Measurements from ENCODE around the gene LRPAP1.

LRPAP1 gene

DNA sequence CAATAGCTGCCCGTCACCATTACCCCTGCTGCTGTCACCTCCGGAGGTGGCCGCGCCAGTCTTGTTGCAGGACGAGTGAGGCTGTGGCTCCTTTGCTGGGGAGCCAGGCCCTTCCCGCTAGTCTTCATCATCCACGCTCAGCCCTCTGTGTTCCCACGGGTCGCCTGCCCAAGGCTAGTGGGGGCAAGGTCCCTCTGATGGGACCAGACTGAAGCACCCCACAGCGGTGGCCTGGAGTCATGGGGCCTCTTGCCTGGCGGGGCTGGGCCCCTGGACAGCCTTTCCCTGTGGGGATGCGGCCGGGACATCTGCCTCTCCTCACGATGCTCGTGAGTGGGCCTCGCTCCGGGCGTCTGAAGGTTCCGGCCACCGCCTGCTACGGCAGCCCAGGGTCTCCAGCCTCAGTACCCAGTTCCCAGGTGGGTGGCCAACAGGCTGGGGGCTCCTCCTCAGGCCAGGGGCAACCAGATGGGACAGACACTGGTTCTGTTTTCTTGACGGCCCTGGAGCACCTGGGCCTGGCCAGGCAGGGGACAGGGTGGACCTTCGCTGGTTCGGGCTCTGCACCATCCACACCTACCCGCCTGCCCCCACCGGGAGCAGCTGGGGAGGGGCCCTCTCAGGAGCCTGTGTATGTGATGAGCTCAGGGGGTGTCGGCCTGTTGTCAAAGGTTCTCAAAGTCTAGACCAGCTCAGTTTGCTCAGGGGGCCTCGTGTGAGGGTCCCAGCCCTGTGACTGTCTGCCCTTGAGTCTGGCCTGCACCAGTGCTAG is 36.8 kb downstream of the LRPAP1 start (continued):
- TF ChIP-seq ZNF8 (CRISPR knock-in tag; IDR thresholded peaks at IDR 0.05) = no peak
- TF ChIP-seq, protein P1, sequence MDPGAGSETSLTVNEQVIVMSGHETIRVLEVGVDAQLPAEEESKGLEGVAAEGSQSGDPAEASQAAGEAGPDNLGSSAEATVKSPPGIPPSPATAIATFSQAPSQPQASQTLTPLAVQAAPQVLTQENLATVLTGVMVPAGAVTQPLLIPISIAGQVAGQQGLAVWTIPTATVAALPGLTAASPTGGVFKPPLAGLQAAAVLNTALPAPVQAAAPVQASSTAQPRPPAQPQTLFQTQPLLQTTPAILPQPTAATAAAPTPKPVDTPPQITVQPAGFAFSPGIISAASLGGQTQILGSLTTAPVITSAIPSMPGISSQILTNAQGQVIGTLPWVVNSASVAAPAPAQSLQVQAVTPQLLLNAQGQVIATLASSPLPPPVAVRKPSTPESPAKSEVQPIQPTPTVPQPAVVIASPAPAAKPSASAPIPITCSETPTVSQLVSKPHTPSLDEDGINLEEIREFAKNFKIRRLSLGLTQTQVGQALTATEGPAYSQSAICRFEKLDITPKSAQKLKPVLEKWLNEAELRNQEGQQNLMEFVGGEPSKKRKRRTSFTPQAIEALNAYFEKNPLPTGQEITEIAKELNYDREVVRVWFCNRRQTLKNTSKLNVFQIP (CRISPR knock-in tag; IDR thresholded peaks at IDR 0.05; ENCODE audit: borderline replicate concordance, low read depth) = no peak
- no peak for TF ChIP-seq ZC3H10 (CRISPR knock-in tag; IDR thresholded peaks at IDR 0.05)
- no peak for TF ChIP-seq ZFP30 (CRISPR knock-in tag; IDR thresholded peaks at IDR 0.05)
- TF ChIP-seq, protein P2, sequence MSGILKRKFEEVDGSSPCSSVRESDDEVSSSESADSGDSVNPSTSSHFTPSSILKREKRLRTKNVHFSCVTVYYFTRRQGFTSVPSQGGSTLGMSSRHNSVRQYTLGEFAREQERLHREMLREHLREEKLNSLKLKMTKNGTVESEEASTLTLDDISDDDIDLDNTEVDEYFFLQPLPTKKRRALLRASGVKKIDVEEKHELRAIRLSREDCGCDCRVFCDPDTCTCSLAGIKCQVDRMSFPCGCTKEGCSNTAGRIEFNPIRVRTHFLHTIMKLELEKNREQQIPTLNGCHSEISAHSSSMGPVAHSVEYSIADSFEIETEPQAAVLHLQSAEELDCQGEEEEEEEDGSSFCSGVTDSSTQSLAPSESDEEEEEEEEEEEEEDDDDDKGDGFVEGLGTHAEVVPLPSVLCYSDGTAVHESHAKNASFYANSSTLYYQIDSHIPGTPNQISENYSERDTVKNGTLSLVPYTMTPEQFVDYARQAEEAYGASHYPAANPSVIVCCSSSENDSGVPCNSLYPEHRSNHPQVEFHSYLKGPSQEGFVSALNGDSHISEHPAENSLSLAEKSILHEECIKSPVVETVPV (CRISPR knock-in tag; IDR thresholded peaks at IDR 0.05) = no peak

DNA sequence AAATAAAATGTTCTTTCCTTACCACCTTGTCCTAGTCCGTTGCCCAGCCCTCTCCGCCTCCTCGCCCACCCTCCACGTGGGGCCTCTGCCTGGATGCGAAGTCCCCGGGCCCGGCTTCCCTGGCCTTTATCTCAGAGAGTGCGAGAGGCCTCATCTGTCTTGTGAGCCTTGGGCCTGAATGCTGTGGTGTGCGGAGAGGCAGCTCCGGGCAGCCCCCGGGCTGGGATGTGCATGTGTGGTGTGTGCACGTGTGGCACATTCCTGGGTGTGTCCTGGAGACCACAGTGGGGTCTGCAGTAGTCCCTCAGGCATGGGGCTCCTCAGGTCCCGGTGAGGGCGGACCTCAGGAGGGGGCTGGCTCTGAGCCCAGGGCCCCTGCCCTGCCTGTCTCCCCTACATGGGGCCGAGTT is 37.8 kb downstream of the LRPAP1 start:
- ATAC-seq = no peak; the same call in 2 of the 3 replicates
- TF ChIP-seq ZFP3 (CRISPR knock-in tag; IDR thresholded peaks at IDR 0.05) = no peak
- TF ChIP-seq BACH2 (CRISPR knock-in tag; IDR thresholded peaks at IDR 0.05; ENCODE audit: borderline replicate concordance) = no peak
- TF ChIP-seq PPARA (CRISPR knock-in tag; IDR thresholded peaks at IDR 0.05; ENCODE audit: borderline replicate concordance) = no peak
- TF ChIP-seq GLIS3 (CRISPR knock-in tag; IDR thresholded peaks at IDR 0.05) = no peak
- TF ChIP-seq RARB (CRISPR knock-in tag; IDR thresholded peaks at IDR 0.05) = no peak
- no peak for TF ChIP-seq TSHZ2 (CRISPR knock-in tag; IDR thresholded peaks at IDR 0.05)
- TF ChIP-seq CSDC2 (CRISPR knock-in tag; IDR thresholded peaks at IDR 0.05) = no peak

DNA sequence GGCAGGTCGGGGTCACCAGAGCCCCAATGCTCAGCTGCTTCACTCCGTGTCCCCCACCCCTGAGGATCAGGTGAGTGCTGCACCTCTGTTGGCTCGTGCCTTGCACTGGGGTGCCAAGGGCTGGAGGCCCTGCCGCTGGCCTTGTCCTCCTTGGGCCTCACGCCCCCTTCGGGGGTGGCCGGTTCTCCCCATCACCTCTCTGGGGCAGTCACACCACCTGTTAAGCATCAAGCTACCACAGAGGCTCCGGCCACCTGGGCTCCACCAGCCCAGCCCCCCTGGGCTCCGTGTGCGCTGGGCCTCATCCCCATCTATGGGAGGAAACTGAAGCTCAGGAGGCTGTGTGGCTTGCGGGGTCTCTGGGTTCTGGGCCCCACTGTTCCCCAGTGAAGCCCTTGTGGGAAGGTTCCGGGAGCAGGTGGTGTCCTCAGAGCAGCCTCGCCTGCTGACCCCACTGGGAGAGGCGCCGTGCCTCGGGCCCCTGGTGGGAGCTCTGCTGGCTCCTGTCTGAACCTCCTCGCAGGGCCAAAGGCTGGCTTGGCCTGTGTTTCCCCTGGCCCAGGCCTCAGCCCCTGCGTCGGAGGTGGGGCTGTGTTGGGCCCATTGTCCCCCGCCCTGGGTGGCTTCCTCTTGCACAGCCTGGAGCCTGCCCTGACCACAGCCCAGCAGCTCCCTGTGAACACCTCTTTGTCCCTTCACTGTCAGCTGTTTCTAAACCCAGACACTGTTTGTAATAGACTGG is 38.3 kb downstream of the LRPAP1 start:
- no peak for ATAC-seq
- TF ChIP-seq SNAI2 (CRISPR knock-in tag; IDR thresholded peaks at IDR 0.05) = no peak
- no peak for TF ChIP-seq TOX (CRISPR knock-in tag; IDR thresholded peaks at IDR 0.05; ENCODE audit: borderline replicate concordance)
- no peak for TF ChIP-seq TCF4 (CRISPR knock-in tag; IDR thresholded peaks at IDR 0.05; ENCODE audit: borderline replicate concordance)
- no peak for TF ChIP-seq GLIS3 (CRISPR knock-in tag; IDR thresholded peaks at IDR 0.05)
- TF ChIP-seq, protein P2 (CRISPR knock-in tag; IDR thresholded peaks at IDR 0.05) = no peak
- no peak for TF ChIP-seq ZNF565 (CRISPR knock-in tag; conservative IDR thresholded peaks at IDR 0.05; ENCODE audit: low read depth)
- TF ChIP-seq PPARA (CRISPR knock-in tag; IDR thresholded peaks at IDR 0.05; ENCODE audit: borderline replicate concordance) = no peak
- no peak for TF ChIP-seq RARB (CRISPR knock-in tag; IDR thresholded peaks at IDR 0.05)
- no peak for TF ChIP-seq ZC3H10 (CRISPR knock-in tag; IDR thresholded peaks at IDR 0.05)
- TF ChIP-seq ZNF70 (CRISPR knock-in tag; IDR thresholded peaks at IDR 0.05) = no peak
- TF ChIP-seq ZNF8 (CRISPR knock-in tag; IDR thresholded peaks at IDR 0.05) = no peak
- TF ChIP-seq, protein P3, sequence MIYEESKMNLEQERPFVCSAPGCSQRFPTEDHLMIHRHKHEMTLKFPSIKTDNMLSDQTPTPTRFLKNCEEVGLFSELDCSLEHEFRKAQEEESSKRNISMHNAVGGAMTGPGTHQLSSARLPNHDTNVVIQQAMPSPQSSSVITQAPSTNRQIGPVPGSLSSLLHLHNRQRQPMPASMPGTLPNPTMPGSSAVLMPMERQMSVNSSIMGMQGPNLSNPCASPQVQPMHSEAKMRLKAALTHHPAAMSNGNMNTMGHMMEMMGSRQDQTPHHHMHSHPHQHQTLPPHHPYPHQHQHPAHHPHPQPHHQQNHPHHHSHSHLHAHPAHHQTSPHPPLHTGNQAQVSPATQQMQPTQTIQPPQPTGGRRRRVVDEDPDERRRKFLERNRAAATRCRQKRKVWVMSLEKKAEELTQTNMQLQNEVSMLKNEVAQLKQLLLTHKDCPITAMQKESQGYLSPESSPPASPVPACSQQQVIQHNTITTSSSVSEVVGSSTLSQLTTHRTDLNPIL (CRISPR knock-in tag; IDR thresholded peaks at IDR 0.05; ENCODE audit: low read depth) = no peak
- TF ChIP-seq CSDC2 (CRISPR knock-in tag; IDR thresholded peaks at IDR 0.05) = no peak
- TF ChIP-seq, protein P4, sequence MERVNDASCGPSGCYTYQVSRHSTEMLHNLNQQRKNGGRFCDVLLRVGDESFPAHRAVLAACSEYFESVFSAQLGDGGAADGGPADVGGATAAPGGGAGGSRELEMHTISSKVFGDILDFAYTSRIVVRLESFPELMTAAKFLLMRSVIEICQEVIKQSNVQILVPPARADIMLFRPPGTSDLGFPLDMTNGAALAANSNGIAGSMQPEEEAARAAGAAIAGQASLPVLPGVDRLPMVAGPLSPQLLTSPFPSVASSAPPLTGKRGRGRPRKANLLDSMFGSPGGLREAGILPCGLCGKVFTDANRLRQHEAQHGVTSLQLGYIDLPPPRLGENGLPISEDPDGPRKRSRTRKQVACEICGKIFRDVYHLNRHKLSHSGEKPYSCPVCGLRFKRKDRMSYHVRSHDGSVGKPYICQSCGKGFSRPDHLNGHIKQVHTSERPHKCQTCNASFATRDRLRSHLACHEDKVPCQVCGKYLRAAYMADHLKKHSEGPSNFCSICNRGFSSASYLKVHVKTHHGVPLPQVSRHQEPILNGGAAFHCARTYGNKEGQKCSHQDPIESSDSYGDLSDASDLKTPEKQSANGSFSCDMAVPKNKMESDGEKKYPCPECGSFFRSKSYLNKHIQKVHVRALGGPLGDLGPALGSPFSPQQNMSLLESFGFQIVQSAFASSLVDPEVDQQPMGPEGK (CRISPR knock-in tag; IDR thresholded peaks at IDR 0.05; ENCODE audit: borderline replicate concordance) = no peak
